G401.6 (cell line): ENCODE results near the gene DTNBP1.
A peak's percentile ranks its signal among the peaks of the same experiment; 100 is the strongest.

Source experiments
- FAIRE-seq: peaks from 2 replicates; lab custom pipeline; 2012; peaks lifted over from hg19 to GRCh38; lab: Jason Lieb, UNC

The DTNBP1 gene

GRCh38 chr6:15623276-15624116 is 39.3 kb downstream of the DTNBP1 start:
- peak; percentile 97 for FAIRE-seq

GRCh38 chr6:15622045-15622740 is 40.6 kb downstream of the DTNBP1 start:
- peak; percentile 28 for FAIRE-seq

- FAIRE-seq, result no peak
Observed at GRCh38 chr6:15621203-15622044, 41.4 kb downstream of the DTNBP1 start.

GRCh38 chr6:15620611-15621010 is 42.2 kb downstream of the DTNBP1 start:
- no peak for FAIRE-seq

- no peak for FAIRE-seq
Observed at GRCh38 chr6:15619330-15619729, 43.5 kb downstream of the DTNBP1 start.

- no peak for FAIRE-seq
Observed at GRCh38 chr6:15618685-15619084, 44.1 kb downstream of the DTNBP1 start.

- FAIRE-seq, result no peak
Observed at GRCh38 chr6:15616261-15616660, 46.6 kb downstream of the DTNBP1 start.

- no peak for FAIRE-seq
Observed at GRCh38 chr6:15615802-15616201, 47.0 kb downstream of the DTNBP1 start.

- no peak for FAIRE-seq
Observed at GRCh38 chr6:15614277-15614676, 48.6 kb downstream of the DTNBP1 start.

GRCh38 chr6:15608396-15608795 is 54.4 kb downstream of the DTNBP1 start:
- no peak for FAIRE-seq

GRCh38 chr6:15607603-15608002 is 55.2 kb downstream of the DTNBP1 start:
- FAIRE-seq, result no peak

GRCh38 chr6:15606347-15606746 is 56.5 kb downstream of the DTNBP1 start:
- no peak for FAIRE-seq

- FAIRE-seq, result no peak
Observed at GRCh38 chr6:15604843-15605242, 58.0 kb downstream of the DTNBP1 start.

GRCh38 chr6:15602154-15602553 is 60.7 kb downstream of the DTNBP1 start:
- no peak for FAIRE-seq

- FAIRE-seq, result no peak
Observed at GRCh38 chr6:15598273-15598798, 64.5 kb downstream of the DTNBP1 start.

- no peak for FAIRE-seq
Observed at GRCh38 chr6:15596186-15596896, 66.5 kb downstream of the DTNBP1 start.

- no peak for FAIRE-seq
Observed at GRCh38 chr6:15595461-15596173, 67.2 kb downstream of the DTNBP1 start.

- no peak for FAIRE-seq
Observed at GRCh38 chr6:15594512-15595259, 68.1 kb downstream of the DTNBP1 start.

GRCh38 chr6:15593798-15594197 is 69.0 kb downstream of the DTNBP1 start:
- FAIRE-seq, result no peak

GRCh38 chr6:15592610-15593009 is 70.2 kb downstream of the DTNBP1 start:
- FAIRE-seq, result no peak
